Gastrocnemius medialis (tissue), 4 donors: ENCODE results near the gene DTD2.

ENCODE experiments used
- POLR2A ChIP-seq, 2 donors: fragments of 450-650 bp; IDR thresholded peaks; one replicate each; pipeline ENCODE4 v1.6.1; 2017; ENCODE audit warnings: antibody characterized with exemption in 2 of 2, mild to moderate bottlenecking in 2 of 2, moderate library complexity in 2 of 2
- TF ChIP-seq, protein P1 (sequence below), 5 experiments: fragments of 450-650 bp in 3 of 5; fragments of 200-600 bp in 2 of 5; sonication (generic) in 2 of 5; IDR thresholded peaks in 4 of 5; conservative IDR thresholded peaks in 1 of 5; 1 replicate in 4 of 5; 2 replicates in 1 of 5; pipeline ENCODE4 v1.5.1; 2016 to 2019; ENCODE audit warnings: antibody characterized with exemption in 5 of 5, mild to moderate bottlenecking in 3 of 5, moderate library complexity in 3 of 5

DNA sequence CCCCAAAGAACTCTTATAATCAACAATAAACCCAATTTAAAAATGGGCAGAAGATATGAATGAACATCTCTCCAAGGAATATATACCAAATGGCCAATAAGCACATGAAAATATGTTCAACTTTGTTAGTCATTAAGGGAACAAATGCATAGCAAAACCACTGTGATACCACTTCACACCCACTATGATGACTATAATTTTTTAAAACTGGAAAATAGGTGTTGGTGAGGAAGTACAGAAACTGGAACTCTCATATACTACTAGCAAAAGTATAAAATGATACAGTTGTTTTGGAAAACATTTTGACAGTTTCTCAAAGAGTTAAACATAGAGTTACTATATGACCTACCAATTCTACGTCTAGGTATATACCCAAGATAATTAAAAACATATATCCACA, 27.5 kb downstream of the DTD2 start:
- TF ChIP-seq, protein P1, sequence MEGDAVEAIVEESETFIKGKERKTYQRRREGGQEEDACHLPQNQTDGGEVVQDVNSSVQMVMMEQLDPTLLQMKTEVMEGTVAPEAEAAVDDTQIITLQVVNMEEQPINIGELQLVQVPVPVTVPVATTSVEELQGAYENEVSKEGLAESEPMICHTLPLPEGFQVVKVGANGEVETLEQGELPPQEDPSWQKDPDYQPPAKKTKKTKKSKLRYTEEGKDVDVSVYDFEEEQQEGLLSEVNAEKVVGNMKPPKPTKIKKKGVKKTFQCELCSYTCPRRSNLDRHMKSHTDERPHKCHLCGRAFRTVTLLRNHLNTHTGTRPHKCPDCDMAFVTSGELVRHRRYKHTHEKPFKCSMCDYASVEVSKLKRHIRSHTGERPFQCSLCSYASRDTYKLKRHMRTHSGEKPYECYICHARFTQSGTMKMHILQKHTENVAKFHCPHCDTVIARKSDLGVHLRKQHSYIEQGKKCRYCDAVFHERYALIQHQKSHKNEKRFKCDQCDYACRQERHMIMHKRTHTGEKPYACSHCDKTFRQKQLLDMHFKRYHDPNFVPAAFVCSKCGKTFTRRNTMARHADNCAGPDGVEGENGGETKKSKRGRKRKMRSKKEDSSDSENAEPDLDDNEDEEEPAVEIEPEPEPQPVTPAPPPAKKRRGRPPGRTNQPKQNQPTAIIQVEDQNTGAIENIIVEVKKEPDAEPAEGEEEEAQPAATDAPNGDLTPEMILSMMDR (IDR thresholded peaks at IDR 0.05 in 4 of 5, conservative IDR thresholded peaks at IDR 0.05 in 1 of 5), result no peak
- TF ChIP-seq POLR2A (IDR thresholded peaks at IDR 0.05), result no peak
